K562 (cell line): Measurements from ENCODE around the gene GNB2. TPM values are rescaled to one million over a fixed set of nuclear protein-coding genes. Genes with fewer than 3 reads are reported as not detected.
A peak's percentile ranks its signal among the peaks of the same experiment; 100 is the strongest.

Experiments used
- EP400 ChIP-seq: fragments of 450-650 bp; IDR thresholded peaks from 2 replicates; pipeline ENCODE4 v1.6.1; 2017; ENCODE audit warnings: antibody characterized with exemption, mild to moderate bottlenecking, moderate library complexity
- FOXJ2 ChIP-seq: fragments of 200-800 bp; sonication (Bioruptor generic); IDR thresholded peaks from 2 replicates; pipeline ENCODE4 v1.6.1; 2016; ENCODE audit warnings: missing genetic modification characterization, missing compliant biosample characterization
- GATAD2A ChIP-seq: fragments of 450-650 bp; IDR thresholded peaks from 2 replicates; pipeline ENCODE4 v1.6.1; 2017
- GTF2F1 ChIP-seq: IDR thresholded peaks from 2 replicates; pipeline ENCODE4 v1.6.1; 2011; ENCODE audit warnings: low read depth, low read length, improper control_type of control experiment
- ILF3 ChIP-seq: fragments of 450-650 bp; IDR thresholded peaks from 2 replicates; pipeline ENCODE4 v1.6.1; 2018; ENCODE audit warnings: antibody characterized with exemption, mild to moderate bottlenecking, moderate library complexity, borderline replicate concordance
- KHSRP ChIP-seq: fragments of 450-650 bp; IDR thresholded peaks from 2 replicates; pipeline ENCODE4 v1.6.1; 2017
- MEF2A ChIP-seq: IDR thresholded peaks from 2 replicates; pipeline ENCODE4 v1.6.1; 2011; ENCODE audit warnings: low read depth, mild to moderate bottlenecking, low read length, moderate library complexity; ENCODE audit not compliant: control insufficient read depth
- MXI1 ChIP-seq: IDR thresholded peaks from 2 replicates; pipeline ENCODE4 v1.6.1; 2011; ENCODE audit warnings: low read depth, mild to moderate bottlenecking, improper control_type of control experiment, low read length
- POLR2AphosphoS2 ChIP-seq: IDR thresholded peaks from 2 replicates; pipeline ENCODE4 v1.6.1; 2012; ENCODE audit warnings: low read length, improper control_type of control experiment
- U2AF1 ChIP-seq: fragments of 200-400 bp; formaldehyde crosslinking; optimal IDR thresholded peaks from 2 replicates; pipeline ENCODE3; 2017; ENCODE audit warnings: mild to moderate bottlenecking, low read depth, low read length, moderate library complexity
- XRCC4 ChIP-seq: IDR thresholded peaks from one replicate; pipeline ENCODE4 v1.6.1; 2011; ENCODE audit not compliant: insufficient read depth, insufficient read length; ENCODE audit errors: extremely low read depth
- YY1 ChIP-seq, 3 experiments: IDR thresholded peaks; 2 replicates each; pipeline ENCODE4 v1.6.1; 2011; ENCODE audit warnings: low read length in 2 of 3, mild to moderate bottlenecking in 2 of 3, moderate library complexity in 2 of 3, borderline replicate concordance in 1 of 3, control low read depth in 1 of 3, low read depth in 1 of 3; ENCODE audit not compliant: insufficient read depth in 3 of 3, insufficient replicate concordance in 2 of 3, control insufficient read depth in 1 of 3, insufficient read length in 1 of 3; ENCODE audit errors: extremely low read depth in 1 of 3
- ZNF184 ChIP-seq: sonication (generic); formaldehyde crosslinking; IDR thresholded peaks from 2 replicates; pipeline ENCODE4 v1.5.0; 2020; ENCODE audit warnings: missing genetic modification reagents
- ZNF217 ChIP-seq: sonication (generic); formaldehyde crosslinking; IDR thresholded peaks from 2 replicates; pipeline ENCODE4 v1.8.0; 2022; ENCODE audit warnings: mild to moderate bottlenecking, missing genetic modification reagents
- ZNF57 ChIP-seq: fragments of 450-650 bp; formaldehyde crosslinking; IDR thresholded peaks from 2 replicates; pipeline ENCODE4 v1.4.0; 2020; ENCODE audit warnings: mild to moderate bottlenecking, moderate library complexity
- ZZZ3 ChIP-seq: fragments of 450-650 bp; IDR thresholded peaks from 2 replicates; pipeline ENCODE4 v1.6.1; 2016; ENCODE audit warnings: antibody characterized with exemption, mild to moderate bottlenecking, moderate library complexity
- polyA plus RNA-seq, 8 experiments: library from polyadenylated mRNA; depleted of rRNA in 4 of 8; stranded (reverse) in 5 of 8; unstranded in 3 of 8; fragments of >200 nt; fragmentation: Nextera tagmentation in 2 of 8; fragmentation: Illumina TruSeq in 1 of 8; extraction: Ambion mirVana in 2 of 8; extraction: Trizol in 1 of 8; gene quantifications; 2 replicates each; pipeline versions ENCODE4 v1.2.1 to v1.2.3, GENCODE V29; 2011 to 2014; ENCODE audit warnings: inconsistent platforms in 1 of 8, missing spikeins in 1 of 8
- total RNA-seq, 7 experiments: library from RNA; depleted of rRNA in 6 of 7; stranded (reverse); fragments of >200 nt in 6 of 7; fragmentation: Illumina TruSeq in 2 of 7; extraction: Trizol in 2 of 7; gene quantifications; 2 replicates each; pipeline versions ENCODE4 v1.2.1 to v1.2.3, GENCODE V29; 2011 to 2021; ENCODE audit warnings: low replicate concordance in 1 of 7
- TF ChIP-seq, protein P1 (sequence below): fragments of 250-450 bp; sonication (Bioruptor Pico); IDR thresholded peaks from 2 replicates; pipeline ENCODE4 v1.8.0; 2021; ENCODE audit warnings: moderate library complexity, mild to moderate bottlenecking, inconsistent platforms
- TF ChIP-seq, protein P2 (sequence below): fragments of 200-600 bp; sonication (generic); IDR thresholded peaks from one replicate; pipeline ENCODE4 v1.6.1; 2012; ENCODE audit warnings: mild to moderate bottlenecking, low read depth, low read length, inconsistent platforms

GNB2 gene
- total and polyA plus RNA-seq, 9 of the 15 experiments (the other 6 are each of a cell fraction or from before 2014, with no cell fraction given), result 0.65 to 320 (median 104) TPM

DNA sequence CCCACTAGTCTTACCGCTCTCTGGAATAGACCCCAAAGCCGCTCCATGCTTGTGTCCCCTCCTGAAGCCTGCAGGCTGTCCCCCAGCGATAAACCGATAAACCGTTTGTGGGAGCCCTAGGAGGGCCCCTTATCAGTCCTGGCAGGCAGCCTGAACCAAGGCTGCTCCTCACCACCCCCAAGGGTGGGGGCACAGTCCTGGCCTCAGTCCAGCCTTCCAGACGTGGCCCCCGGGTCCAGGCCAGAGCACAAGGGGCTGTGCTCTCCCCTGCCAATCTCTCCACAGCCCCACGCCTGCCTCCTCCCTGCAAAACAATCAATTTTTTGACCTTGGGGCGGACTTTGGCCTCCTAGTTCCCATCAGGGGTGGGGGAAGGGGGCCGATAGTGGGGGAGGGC is 32.1 kb upstream of the GNB2 start, which contains the start of gene TFR2 (continued):
- TF ChIP-seq XRCC4 (no peak), FOXJ2 (tag) (no peak), KHSRP (peak; percentile 54; the same call in 1 of the 2 replicates), GATAD2A (peak; percentile 74), ZZZ3 (no peak), ZNF184 (CRISPR knock-in tag) (no peak), MEF2A (no peak; the same call in 1 of the 2 replicates), ZNF217 (CRISPR knock-in tag) (no peak), GTF2F1 (0 out of 2 replicates have a peak, but pooled peaks have one; percentile 39), U2AF1 (no peak), POLR2AphosphoS2 (no peak), MXI1 (no peak), EP400 (peak; percentile 77), ILF3 (no peak), YY1 (IDR thresholded peaks at IDR 0.05; ENCODE audit: borderline replicate concordance in 1 of 3, control insufficient read depth in 1 of 3, extremely low read depth in 1 of 3, insufficient read depth in 3 of 3, insufficient read length in 1 of 3, insufficient replicate concordance in 2 of 3, low read depth in 1 of 3, low read length in 2 of 3) (peak in 2 of 3 experiments; percentile 29 to 47), ZNF57 (CRISPR knock-in tag) (no peak)
- TF ChIP-seq, protein P1, sequence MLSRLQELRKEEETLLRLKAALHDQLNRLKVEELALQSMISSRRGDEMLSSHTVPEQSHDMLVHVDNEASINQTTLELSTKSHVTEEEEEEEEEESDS, result no peak
- TF ChIP-seq, protein P2, sequence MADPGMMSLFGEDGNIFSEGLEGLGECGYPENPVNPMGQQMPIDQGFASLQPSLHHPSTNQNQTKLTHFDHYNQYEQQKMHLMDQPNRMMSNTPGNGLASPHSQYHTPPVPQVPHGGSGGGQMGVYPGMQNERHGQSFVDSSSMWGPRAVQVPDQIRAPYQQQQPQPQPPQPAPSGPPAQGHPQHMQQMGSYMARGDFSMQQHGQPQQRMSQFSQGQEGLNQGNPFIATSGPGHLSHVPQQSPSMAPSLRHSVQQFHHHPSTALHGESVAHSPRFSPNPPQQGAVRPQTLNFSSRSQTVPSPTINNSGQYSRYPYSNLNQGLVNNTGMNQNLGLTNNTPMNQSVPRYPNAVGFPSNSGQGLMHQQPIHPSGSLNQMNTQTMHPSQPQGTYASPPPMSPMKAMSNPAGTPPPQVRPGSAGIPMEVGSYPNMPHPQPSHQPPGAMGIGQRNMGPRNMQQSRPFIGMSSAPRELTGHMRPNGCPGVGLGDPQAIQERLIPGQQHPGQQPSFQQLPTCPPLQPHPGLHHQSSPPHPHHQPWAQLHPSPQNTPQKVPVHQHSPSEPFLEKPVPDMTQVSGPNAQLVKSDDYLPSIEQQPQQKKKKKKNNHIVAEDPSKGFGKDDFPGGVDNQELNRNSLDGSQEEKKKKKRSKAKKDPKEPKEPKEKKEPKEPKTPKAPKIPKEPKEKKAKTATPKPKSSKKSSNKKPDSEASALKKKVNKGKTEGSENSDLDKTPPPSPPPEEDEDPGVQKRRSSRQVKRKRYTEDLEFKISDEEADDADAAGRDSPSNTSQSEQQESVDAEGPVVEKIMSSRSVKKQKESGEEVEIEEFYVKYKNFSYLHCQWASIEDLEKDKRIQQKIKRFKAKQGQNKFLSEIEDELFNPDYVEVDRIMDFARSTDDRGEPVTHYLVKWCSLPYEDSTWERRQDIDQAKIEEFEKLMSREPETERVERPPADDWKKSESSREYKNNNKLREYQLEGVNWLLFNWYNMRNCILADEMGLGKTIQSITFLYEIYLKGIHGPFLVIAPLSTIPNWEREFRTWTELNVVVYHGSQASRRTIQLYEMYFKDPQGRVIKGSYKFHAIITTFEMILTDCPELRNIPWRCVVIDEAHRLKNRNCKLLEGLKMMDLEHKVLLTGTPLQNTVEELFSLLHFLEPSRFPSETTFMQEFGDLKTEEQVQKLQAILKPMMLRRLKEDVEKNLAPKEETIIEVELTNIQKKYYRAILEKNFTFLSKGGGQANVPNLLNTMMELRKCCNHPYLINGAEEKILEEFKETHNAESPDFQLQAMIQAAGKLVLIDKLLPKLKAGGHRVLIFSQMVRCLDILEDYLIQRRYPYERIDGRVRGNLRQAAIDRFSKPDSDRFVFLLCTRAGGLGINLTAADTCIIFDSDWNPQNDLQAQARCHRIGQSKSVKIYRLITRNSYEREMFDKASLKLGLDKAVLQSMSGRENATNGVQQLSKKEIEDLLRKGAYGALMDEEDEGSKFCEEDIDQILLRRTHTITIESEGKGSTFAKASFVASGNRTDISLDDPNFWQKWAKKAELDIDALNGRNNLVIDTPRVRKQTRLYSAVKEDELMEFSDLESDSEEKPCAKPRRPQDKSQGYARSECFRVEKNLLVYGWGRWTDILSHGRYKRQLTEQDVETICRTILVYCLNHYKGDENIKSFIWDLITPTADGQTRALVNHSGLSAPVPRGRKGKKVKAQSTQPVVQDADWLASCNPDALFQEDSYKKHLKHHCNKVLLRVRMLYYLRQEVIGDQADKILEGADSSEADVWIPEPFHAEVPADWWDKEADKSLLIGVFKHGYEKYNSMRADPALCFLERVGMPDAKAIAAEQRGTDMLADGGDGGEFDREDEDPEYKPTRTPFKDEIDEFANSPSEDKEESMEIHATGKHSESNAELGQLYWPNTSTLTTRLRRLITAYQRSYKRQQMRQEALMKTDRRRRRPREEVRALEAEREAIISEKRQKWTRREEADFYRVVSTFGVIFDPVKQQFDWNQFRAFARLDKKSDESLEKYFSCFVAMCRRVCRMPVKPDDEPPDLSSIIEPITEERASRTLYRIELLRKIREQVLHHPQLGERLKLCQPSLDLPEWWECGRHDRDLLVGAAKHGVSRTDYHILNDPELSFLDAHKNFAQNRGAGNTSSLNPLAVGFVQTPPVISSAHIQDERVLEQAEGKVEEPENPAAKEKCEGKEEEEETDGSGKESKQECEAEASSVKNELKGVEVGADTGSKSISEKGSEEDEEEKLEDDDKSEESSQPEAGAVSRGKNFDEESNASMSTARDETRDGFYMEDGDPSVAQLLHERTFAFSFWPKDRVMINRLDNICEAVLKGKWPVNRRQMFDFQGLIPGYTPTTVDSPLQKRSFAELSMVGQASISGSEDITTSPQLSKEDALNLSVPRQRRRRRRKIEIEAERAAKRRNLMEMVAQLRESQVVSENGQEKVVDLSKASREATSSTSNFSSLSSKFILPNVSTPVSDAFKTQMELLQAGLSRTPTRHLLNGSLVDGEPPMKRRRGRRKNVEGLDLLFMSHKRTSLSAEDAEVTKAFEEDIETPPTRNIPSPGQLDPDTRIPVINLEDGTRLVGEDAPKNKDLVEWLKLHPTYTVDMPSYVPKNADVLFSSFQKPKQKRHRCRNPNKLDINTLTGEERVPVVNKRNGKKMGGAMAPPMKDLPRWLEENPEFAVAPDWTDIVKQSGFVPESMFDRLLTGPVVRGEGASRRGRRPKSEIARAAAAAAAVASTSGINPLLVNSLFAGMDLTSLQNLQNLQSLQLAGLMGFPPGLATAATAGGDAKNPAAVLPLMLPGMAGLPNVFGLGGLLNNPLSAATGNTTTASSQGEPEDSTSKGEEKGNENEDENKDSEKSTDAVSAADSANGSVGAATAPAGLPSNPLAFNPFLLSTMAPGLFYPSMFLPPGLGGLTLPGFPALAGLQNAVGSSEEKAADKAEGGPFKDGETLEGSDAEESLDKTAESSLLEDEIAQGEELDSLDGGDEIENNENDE, result no peak
